Measurements from ENCODE around the gene AFF3. TPM values are rescaled to one million over a fixed set of nuclear protein-coding genes. Genes with fewer than 3 reads are reported as not detected.

Gene AFF3
- total RNA-seq, 1 experiment from 2014 or later: not detected

GRCh38 chr2:99682275-99683060 lies 459.9 kb downstream of the AFF3 start:
- H3K4me3 Mint-ChIP-seq (ENCODE audit: low read depth, unreplicated experiment): no peak overlapping the region
- no peak overlapping the region for H3K27ac Mint-ChIP-seq (ENCODE audit: unreplicated experiment)
- intact Hi-C loops (cut with micrococcal nuclease; ENCODE audit: unreplicated experiment): no loop called here
- peaks cover 33% of the 10 kb centered on the region for H3K27me3 Mint-ChIP-seq (ENCODE audit: unreplicated experiment)
- DNase-seq: no peak
- H3K4me1 Mint-ChIP-seq (ENCODE audit: low read depth, unreplicated experiment): no peaks in the 10 kb centered on the region
- CTCF ChIA-PET: no interaction called here
- no peaks in the 10 kb centered on the region for H3K9me3 Mint-ChIP-seq (ENCODE audit: low read depth, unreplicated experiment)
- H3K36me3 Mint-ChIP-seq (ENCODE audit: insufficient read depth, unreplicated experiment): no peaks in the 10 kb centered on the region
- no TSS peak for BruUV-seq (replicated peaks)
- TF ChIP-seq, protein P1, sequence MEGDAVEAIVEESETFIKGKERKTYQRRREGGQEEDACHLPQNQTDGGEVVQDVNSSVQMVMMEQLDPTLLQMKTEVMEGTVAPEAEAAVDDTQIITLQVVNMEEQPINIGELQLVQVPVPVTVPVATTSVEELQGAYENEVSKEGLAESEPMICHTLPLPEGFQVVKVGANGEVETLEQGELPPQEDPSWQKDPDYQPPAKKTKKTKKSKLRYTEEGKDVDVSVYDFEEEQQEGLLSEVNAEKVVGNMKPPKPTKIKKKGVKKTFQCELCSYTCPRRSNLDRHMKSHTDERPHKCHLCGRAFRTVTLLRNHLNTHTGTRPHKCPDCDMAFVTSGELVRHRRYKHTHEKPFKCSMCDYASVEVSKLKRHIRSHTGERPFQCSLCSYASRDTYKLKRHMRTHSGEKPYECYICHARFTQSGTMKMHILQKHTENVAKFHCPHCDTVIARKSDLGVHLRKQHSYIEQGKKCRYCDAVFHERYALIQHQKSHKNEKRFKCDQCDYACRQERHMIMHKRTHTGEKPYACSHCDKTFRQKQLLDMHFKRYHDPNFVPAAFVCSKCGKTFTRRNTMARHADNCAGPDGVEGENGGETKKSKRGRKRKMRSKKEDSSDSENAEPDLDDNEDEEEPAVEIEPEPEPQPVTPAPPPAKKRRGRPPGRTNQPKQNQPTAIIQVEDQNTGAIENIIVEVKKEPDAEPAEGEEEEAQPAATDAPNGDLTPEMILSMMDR (IDR thresholded peaks at IDR 0.05; ENCODE audit: unreplicated experiment): no peak

DNA sequence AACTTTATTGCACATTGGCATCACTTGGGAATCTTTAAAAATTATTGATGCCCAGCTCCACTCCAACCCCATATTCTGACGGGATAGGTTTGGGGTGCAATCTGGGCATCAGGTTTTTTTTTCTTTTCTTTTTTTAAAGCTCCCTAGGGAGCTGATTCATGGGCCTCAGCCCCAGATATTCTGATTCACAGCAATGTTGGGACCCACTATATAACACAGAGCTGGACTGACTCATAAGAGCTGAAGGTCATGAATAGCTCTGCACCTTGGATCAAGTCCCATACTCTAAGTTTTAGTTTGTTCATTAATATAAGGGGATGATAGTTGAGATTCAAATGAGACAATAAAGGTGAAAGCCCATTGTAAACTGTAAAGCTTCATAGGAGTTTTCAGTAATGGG lies 461.4 kb downstream of the AFF3 start:
- TF ChIP-seq, protein P1 (IDR thresholded peaks at IDR 0.05; ENCODE audit: unreplicated experiment): no peak
- H3K36me3 Mint-ChIP-seq (ENCODE audit: insufficient read depth, unreplicated experiment): no peaks in the 10 kb centered on the region
- H3K4me1 Mint-ChIP-seq (ENCODE audit: low read depth, unreplicated experiment): no peaks in the 10 kb centered on the region
- BruUV-seq (replicated peaks): no TSS peak
- no peak overlapping the region for H3K4me3 Mint-ChIP-seq (ENCODE audit: low read depth, unreplicated experiment)
- DNase-seq: no peak
- intact Hi-C loops (cut with micrococcal nuclease; ENCODE audit: unreplicated experiment): no loop called here
- H3K27me3 Mint-ChIP-seq (ENCODE audit: unreplicated experiment): peaks cover 22% of the 10 kb centered on the region
- no peak overlapping the region for H3K27ac Mint-ChIP-seq (ENCODE audit: unreplicated experiment)
- no peaks in the 10 kb centered on the region for H3K9me3 Mint-ChIP-seq (ENCODE audit: low read depth, unreplicated experiment)
- CTCF ChIA-PET: interaction anchor here (0.9 kb wide), 1 partner anchor 9 kb away, joined by 4 read pairs; no protein-coding TSS in a partner anchor

DNA sequence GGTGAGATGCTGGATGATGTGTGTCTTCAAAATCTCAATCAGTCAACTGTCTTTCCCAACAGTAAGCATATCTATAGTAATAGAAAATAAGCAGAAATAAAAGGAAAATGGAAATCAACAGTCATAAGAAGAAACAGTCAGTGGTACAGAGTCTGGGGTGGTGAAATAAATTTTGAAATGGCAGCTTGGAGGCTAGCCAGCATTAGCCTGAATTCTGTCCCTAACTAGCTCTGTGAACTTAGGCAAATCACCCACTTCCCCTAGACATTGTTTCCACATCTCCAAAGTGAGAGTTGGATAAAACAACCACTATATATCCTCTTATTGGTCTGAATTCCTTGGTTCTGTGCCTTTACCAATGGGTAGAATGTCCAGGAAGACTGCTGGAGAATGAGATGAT lies 462.9 kb downstream of the AFF3 start:
- Mint-ChIP-seq H3K9me3 (ENCODE audit: low read depth, unreplicated experiment) (no peaks in the 10 kb centered on the region), H3K36me3 (ENCODE audit: insufficient read depth, unreplicated experiment) (no peaks in the 10 kb centered on the region), H3K4me1 (ENCODE audit: low read depth, unreplicated experiment) (no peaks in the 10 kb centered on the region), H3K4me3 (ENCODE audit: low read depth, unreplicated experiment) (no peak overlapping the region), H3K27ac (ENCODE audit: unreplicated experiment) (no peak overlapping the region), H3K27me3 (ENCODE audit: unreplicated experiment) (peaks cover 22% of the 10 kb centered on the region)
- TF ChIP-seq, protein P1 (IDR thresholded peaks at IDR 0.05; ENCODE audit: unreplicated experiment): no peak
- intact Hi-C loops (cut with micrococcal nuclease; ENCODE audit: unreplicated experiment): no loop called here
- CTCF ChIA-PET: no interaction called here
- BruUV-seq (replicated peaks): no TSS peak
- no peak for DNase-seq

DNA sequence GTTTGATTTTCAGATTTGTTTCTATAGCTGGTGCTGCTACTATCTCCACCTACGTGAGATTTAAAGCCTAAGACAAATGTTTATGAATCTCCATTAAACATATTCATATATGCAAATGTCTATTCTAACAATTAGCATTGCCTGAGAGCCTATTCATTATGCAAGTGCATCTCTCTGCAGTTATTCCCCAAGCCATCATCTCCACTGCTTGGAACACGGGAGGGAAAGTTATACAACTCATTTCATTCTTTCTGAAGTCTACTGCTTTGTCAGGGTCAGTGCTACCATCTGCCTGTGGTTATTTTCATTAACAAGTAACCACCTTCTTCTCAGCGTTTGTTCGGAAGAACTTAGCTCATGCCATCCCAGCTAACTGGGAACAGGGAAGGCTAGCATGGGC lies 463.8 kb downstream of the AFF3 start:
- no peak for DNase-seq
- BruUV-seq (replicated peaks): no TSS peak
- Mint-ChIP-seq H3K27ac (ENCODE audit: unreplicated experiment) (no peak overlapping the region), H3K36me3 (ENCODE audit: insufficient read depth, unreplicated experiment) (no peaks in the 10 kb centered on the region), H3K4me1 (ENCODE audit: low read depth, unreplicated experiment) (no peaks in the 10 kb centered on the region), H3K4me3 (ENCODE audit: low read depth, unreplicated experiment) (no peak overlapping the region), H3K27me3 (ENCODE audit: unreplicated experiment) (peaks cover 22% of the 10 kb centered on the region), H3K9me3 (ENCODE audit: low read depth, unreplicated experiment) (no peaks in the 10 kb centered on the region)
- CTCF ChIA-PET: no interaction called here
- TF ChIP-seq, protein P1 (IDR thresholded peaks at IDR 0.05; ENCODE audit: unreplicated experiment): no peak
- intact Hi-C loops (cut with micrococcal nuclease; ENCODE audit: unreplicated experiment): no loop called here

All from Calu3 (cell line).